Superior temporal gyrus (tissue), 1 donor: ENCODE results near the gene RARS2.
A peak's percentile ranks its signal among the peaks of the same experiment; 100 is the strongest.
"Not testable (repeated sequence)": the region's sequence is repeated elsewhere in the genome, so short reads cannot be mapped to it uniquely, and the experiment has no call there.

Experiments
- DNase-seq: peaks from one replicate; pipeline ENCODE4 v3.0.0-alpha.2; 2016; ENCODE audit errors: extremely low spot score

Gene RARS2, protein sequence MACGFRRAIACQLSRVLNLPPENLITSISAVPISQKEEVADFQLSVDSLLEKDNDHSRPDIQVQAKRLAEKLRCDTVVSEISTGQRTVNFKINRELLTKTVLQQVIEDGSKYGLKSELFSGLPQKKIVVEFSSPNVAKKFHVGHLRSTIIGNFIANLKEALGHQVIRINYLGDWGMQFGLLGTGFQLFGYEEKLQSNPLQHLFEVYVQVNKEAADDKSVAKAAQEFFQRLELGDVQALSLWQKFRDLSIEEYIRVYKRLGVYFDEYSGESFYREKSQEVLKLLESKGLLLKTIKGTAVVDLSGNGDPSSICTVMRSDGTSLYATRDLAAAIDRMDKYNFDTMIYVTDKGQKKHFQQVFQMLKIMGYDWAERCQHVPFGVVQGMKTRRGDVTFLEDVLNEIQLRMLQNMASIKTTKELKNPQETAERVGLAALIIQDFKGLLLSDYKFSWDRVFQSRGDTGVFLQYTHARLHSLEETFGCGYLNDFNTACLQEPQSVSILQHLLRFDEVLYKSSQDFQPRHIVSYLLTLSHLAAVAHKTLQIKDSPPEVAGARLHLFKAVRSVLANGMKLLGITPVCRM

GRCh38 chr6:87589693-87590416 lies at the start of gene RARS2, which contains the start of gene ORC3:
Gene RARS2 (minus strand): TSS chr6:87589987. CDS start chr6:87589957, 30 bp downstream.
Gene ORC3 (plus strand): TSS chr6:87590135. CDS start chr6:87590169, 34 bp downstream.
- DNase-seq, result peak; percentile 98

- DNase-seq, result no peak
Measured at GRCh38 chr6:87639373-87639772, 49.6 kb upstream of the RARS2 start.

- DNase-seq, result no peak
Measured at GRCh38 chr6:87637106-87637505, 47.3 kb upstream of the RARS2 start.

- peak; percentile 61 for DNase-seq
Measured at GRCh38 chr6:87636315-87636714, 46.5 kb upstream of the RARS2 start.

GRCh38 chr6:87633851-87634250 lies 44.1 kb upstream of the RARS2 start:
- DNase-seq, result no peak

DNA sequence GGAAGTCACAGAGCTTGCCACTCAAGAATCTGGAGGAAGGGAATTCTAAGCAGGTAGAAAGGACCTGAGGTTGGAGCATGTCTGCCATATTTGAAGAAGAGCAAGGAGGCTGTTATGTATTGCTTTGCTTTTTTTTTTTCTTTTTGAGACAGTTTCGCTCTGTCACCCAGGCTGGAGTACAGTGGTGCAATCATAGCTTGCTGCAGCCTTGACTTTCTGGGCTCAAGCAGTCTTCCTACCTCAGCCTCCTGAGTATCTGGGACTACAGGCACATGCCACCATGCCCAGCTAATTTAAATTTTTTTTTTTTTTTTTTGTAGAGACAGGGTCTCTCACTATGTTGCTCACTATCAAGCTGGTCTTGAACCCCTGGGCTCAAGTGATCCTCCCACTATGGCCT lies 41.0 kb upstream of the RARS2 start:
- DNase-seq, result no peak

- no peak for DNase-seq
Measured at GRCh38 chr6:87628881-87629280, 39.1 kb upstream of the RARS2 start.

DNA sequence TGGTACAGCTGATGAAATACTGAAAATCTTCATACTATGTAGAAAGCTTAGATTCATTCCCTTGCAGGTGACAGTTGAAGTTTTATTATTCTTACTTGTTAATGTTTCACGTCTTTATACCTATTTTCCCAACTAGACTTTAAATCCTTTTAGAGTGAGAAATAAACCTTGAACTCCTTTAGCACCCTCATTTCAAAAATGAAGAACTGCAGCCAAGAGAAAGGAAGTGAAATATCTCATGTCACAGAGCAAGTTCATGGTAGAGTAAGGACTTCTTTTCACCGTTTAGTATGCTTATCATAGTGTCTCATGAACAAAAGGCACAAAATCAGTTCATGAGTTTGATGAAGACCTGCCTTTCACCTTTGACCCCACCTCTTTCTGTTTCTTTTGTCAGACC lies 38.6 kb upstream of the RARS2 start:
- DNase-seq, result no peak

GRCh38 chr6:87623248-87623647 lies 33.5 kb upstream of the RARS2 start:
- DNase-seq, result no peak

- DNase-seq, result no peak
Measured at GRCh38 chr6:87618531-87618930, 28.7 kb upstream of the RARS2 start.

DNA sequence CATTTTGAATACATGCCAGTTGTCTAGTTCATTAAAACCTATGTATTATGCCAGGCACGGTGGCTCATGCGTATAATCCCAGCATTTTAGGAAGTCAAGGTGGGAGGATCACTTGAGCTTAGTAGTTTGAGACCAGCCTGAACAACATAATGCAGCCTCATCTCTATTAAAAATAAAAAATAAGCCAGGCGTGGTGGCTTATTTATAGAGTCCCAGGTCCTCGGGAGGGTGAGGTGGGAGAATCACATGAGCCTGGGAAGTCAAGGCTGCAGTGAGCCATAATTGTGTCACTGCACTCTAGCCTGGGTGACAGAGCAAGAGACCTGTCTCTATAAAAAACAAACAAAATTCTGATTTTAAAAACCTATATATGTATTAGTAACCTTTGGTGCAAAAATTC lies 27.6 kb upstream of the RARS2 start:
- no peak for DNase-seq

GRCh38 chr6:87613018-87613417 lies 23.2 kb upstream of the RARS2 start:
- not testable (repeated sequence) for DNase-seq

GRCh38 chr6:87608802-87609201 lies 19.0 kb upstream of the RARS2 start:
- DNase-seq, result no peak

DNA sequence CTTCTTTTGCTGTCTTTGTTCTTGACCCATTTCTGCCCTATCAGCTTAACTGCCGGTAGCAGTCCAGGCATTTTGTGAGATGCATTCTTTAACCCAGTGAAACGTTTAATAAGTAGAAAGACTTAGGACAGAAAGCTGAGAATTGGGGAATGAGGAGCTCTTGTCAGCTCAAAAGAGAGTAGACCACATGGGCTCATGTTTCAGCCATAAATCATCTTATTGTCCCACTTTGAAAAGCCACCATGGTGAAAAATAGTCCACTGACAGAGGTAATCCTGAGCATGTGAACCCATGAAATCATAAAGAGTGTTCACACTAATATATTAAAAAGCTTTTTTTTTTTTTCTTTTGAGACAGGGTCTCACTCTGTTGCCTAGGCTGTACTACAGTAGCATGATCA lies 16.4 kb upstream of the RARS2 start:
- no peak for DNase-seq

GRCh38 chr6:87600576-87600975 lies 10.8 kb upstream of the RARS2 start:
- no peak for DNase-seq

DNA sequence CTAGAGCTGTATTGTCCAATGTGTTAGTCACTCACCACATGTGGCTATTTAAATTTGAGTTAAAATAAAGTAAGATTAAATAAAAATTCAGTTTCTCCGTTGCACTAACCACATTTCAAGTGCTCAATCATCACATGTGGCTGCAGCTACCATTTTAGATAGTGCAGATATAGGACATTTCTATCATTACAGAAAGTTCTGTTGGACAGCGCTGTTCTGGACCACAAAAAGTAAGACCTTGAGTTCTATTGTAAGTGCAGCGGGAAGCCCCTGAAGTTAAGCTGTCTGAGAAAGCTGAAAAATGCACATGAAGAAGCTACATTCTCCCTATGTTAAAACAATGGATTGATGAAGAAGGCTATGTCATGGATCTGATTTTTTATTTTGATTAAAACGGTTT lies 1.2 kb upstream of the RARS2 start:
- DNase-seq, result no peak

- no peak for DNase-seq
Measured at GRCh38 chr6:87590417-87590880, 662 bp upstream of the RARS2 start.

GRCh38 chr6:87588756-87589407 lies 905 bp downstream of the RARS2 start:
- DNase-seq, result no peak

DNA sequence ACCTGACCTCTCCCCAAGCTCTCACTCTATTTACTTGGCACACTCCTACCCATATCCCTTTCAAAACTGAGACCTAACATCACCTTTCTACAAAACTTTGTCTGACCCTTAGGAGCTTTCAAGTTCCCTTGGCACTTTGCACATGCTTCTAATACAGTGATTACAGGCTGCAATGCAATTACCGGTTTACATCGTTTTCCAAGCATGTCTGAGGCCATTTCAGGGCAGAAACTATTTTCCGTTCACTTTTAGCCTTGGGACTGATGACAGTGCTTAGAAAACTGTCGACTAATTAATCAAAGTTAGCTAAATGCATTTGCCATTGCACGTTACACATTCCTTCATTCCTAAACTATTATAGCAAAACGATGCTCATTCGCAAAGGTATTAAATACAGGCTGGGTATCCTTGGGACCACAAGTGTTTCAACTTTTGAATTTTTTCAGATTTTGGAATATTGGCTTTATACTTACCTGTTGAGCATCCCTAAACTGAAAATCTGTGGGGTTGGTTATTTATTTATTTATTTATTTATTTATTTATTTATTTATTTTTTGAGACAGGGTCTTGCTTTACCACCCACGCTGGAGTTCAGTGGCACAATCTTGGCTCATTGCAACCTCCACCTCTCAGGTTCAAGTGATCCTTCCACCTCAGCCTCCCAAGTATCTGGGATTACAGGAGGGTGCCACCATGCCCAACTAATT lies 3.3 kb downstream of the RARS2 start:
- DNase-seq, result no peak

GRCh38 chr6:87583822-87584221 lies 6.0 kb downstream of the RARS2 start:
- DNase-seq, result no peak

GRCh38 chr6:87575423-87575822 lies 14.4 kb downstream of the RARS2 start:
- no peak for DNase-seq
